Mammary epithelial cell (primary cell): Measurements from ENCODE around the gene NKPD1.

Source experiments
- EZH2 ChIP-seq: IDR thresholded peaks from 2 replicates; pipeline ENCODE4 v1.6.1; 2012; ENCODE audit warnings: low read length, inconsistent platforms, borderline replicate concordance
- TF ChIP-seq, protein P1 (sequence below), 2 donors: IDR thresholded peaks in 1 of 2; conservative IDR thresholded peaks in 1 of 2; 2 replicates each; pipeline ENCODE4 v1.5.1; 2011 to 2012; ENCODE audit warnings: inconsistent platforms in 2 of 2, low read length in 2 of 2, mild to moderate bottlenecking in 2 of 2, control low read depth in 1 of 2, low read depth in 1 of 2; ENCODE audit not compliant: insufficient read depth in 1 of 2; ENCODE audit errors: extremely low read depth in 1 of 2

DNA sequence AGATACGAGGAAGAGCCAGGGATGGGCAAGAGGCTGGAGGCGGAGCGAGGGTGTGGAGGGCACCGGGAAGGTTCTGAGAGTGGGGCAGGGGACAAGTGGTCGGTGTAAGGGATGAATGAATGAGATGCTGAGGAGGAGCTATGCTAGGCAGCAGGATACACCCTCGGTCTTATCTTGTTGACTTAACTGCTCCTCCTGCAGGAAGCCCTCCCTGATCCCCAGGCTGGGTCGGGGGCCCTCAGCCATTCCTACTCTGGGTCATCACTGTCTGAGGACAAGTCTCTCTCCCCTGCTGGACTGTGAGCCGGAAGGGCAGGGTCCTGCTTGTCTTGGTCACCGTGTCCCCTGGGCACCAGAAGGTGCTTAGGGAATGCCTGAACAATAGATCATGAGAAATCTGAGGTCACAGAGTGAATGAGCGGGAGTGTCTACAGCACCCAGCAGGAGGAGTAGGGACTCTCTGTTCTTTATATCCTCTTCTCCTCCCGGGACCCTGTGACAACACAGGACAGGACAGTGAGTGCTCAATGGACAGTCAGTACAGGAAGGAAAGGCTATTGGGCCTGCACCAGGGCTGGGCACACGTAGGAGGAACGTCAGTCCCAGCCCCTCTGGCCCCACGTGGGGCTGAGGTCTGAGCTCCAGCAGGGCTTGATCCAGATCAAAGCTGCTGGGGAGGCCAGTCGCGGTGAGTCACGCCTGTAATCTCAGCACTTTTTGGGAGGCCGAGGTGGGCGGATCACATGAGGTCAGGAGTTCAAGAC lies 6.5 kb downstream of the NKPD1 start:
- no peak for TF ChIP-seq EZH2
- TF ChIP-seq, protein P1, sequence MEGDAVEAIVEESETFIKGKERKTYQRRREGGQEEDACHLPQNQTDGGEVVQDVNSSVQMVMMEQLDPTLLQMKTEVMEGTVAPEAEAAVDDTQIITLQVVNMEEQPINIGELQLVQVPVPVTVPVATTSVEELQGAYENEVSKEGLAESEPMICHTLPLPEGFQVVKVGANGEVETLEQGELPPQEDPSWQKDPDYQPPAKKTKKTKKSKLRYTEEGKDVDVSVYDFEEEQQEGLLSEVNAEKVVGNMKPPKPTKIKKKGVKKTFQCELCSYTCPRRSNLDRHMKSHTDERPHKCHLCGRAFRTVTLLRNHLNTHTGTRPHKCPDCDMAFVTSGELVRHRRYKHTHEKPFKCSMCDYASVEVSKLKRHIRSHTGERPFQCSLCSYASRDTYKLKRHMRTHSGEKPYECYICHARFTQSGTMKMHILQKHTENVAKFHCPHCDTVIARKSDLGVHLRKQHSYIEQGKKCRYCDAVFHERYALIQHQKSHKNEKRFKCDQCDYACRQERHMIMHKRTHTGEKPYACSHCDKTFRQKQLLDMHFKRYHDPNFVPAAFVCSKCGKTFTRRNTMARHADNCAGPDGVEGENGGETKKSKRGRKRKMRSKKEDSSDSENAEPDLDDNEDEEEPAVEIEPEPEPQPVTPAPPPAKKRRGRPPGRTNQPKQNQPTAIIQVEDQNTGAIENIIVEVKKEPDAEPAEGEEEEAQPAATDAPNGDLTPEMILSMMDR (conservative IDR thresholded peaks at IDR 0.05 in 1 of 2, IDR thresholded peaks at IDR 0.05 in 1 of 2; ENCODE audit: extremely low read depth in 1 of 2, insufficient read depth in 1 of 2, low read depth in 1 of 2, low read length in 2 of 2), result peak in 1 of 2 donors; percentile 5
